Heart left ventricle (tissue), 13 donors: ENCODE results near the gene CYP2E1.

Experiments used
- CTCF ChIP-seq, 12 donors: fragments of 200-600 bp; sonication (generic) in 4 of 12; IDR thresholded peaks; one replicate each; pipeline versions ENCODE4 v1.5.0 to v1.8.0; 2018 to 2022; ENCODE audit warnings: antibody characterized with exemption in 12 of 12, mild to moderate bottlenecking in 5 of 12
- POLR2A ChIP-seq, 2 donors: fragments of 450-650 bp; IDR thresholded peaks; one replicate each; pipeline ENCODE4 v1.6.1; 2017; ENCODE audit warnings: antibody characterized with exemption in 2 of 2, mild to moderate bottlenecking in 2 of 2, moderate library complexity in 2 of 2
- donor health status: ischemic (EF 13 %, LVEDD 7.1; RV severe dilation, severe dysfunction).
- donor health status: DM: no; HTN: yes; CAD: no.
- donor health status: DM: no; HTN: no; CAD: no.
- donor health status: ischemic (EF 25% LVEDD 6.9; RV normal size, moderate dysfunction).
- donor health status: ischemic (EF 25% LVEDD 5.7; RV mildly dilated, moderate dysfunction).
- donor health status: ischemic (EF 35%, LVEDD 5.7; RV mildly dilated, moderate dysfunction).
- donor health status: nonischemic (EF 11% LVEDD 7.7; RV severe dilation, severe dysfunction).
- donor health status: DM: yes; HTN: yes; CAD: no.
- donor health status: PGD.
- donor health status: ischemic (EF 29% LVEDD 5.4; RV normal size, mild dysfunction).
- donor health status: nonischemic (EF 23%, LVEDD 6.1; RV moderate dilation, normal function).

DNA sequence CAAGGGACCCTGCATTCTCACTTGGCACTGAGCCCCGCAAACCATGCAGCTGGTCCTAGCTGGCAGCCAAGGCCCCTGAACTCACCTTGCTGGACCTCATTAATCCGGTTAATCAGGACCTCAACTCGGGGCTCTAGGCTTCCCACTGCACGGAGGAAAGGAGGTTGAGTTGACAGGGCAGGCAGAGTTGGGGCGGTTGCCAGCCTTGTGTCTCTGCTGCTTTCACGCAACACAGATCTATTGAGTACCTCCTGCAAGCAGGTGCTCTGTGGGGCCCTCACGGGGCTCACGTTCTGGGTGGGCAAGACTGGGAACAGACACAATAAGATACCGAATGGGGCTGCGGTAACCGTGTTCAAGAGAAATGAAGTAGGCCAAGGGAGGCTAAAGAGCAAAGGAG lies 32.1 kb downstream of the CYP2E1 start:
- TF ChIP-seq CTCF (IDR thresholded peaks at IDR 0.05): no peak
- TF ChIP-seq POLR2A (IDR thresholded peaks at IDR 0.05): no peak
